ENCODE data around the gene LAMC1.

LAMC1 gene

DNA sequence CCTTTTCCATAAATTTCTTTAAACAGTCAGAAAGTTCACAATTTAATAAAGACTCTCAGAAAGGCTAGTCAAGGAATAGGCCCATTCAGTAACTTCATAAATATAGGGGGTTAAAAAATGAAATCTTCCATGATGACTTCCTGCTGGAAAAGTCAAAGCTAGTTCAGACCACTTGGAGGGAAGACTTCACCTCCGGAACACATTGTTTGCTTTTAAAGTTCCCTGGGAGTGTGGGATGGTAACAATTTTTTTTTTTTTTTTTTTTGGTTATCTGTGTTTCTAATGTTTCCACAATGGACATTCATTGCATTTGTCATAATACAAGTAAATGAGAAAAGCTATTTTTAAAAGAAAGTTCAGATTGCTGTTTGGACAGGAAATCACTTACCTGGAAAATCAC lies 144.5 kb downstream of the LAMC1 start:
- Histone ChIP-seq H3K27me3 (replicated peaks in 2 of 5; ENCODE audit: control insufficient read depth in 4 of 5, insufficient read depth in 5 of 5, low read length in 4 of 5) (no peaks in the 10 kb centered on the region), H3K9me3 (ENCODE audit: control extremely low read depth in 1 of 5, control insufficient read depth in 4 of 5, insufficient read depth in 2 of 5, low read depth in 1 of 5, low read length in 4 of 5) (no peaks in the 10 kb centered on the region), H3K36me3 (ENCODE audit: control insufficient read depth in 4 of 4, insufficient read depth in 4 of 4, low read length in 3 of 4) (no peaks in the 10 kb centered on the region), H3K4me1 (ENCODE audit: control extremely low read depth in 1 of 4, control insufficient read depth in 4 of 4, insufficient read depth in 4 of 4, low read length in 3 of 4) (no peaks in the 10 kb centered on the region), H3K27ac (ENCODE audit: insufficient read depth in 1 of 2, low read depth in 1 of 2, low read length in 2 of 2, poor library complexity in 1 of 2, severe bottlenecking in 2 of 2) (no peak overlapping the region), H3K4me3 (ENCODE audit: control insufficient read depth in 1 of 7, extremely low read depth in 1 of 7, insufficient read depth in 4 of 7, low read depth in 2 of 7, low read length in 6 of 7) (no peak overlapping the region)
- POLR2A ChIA-PET, result no interaction called here
- CTCF ChIA-PET, result no interaction called here
- no peak for DNase-seq
- WGBS (ENCODE audit: insufficient coverage), result no CpG with 5 or more reads among the region's 1 CpG

DNA sequence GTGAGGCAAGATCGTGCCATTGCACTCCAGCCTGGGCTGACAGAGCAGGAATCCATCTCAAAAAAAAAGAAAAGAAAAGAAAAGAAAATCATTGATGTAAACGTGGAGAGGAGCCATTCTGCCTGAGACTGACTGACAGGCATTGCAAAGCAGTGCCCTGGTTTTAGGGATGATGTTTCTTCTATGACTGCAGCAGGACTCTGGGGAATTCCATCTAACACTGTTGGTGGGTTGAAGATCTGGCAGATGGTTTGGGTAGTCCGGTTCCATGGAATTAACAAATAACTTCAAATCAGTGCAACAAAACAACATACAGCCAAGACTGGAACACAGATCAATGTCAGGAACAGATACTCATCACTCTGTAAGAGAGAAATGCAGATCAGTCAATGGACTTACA lies 145.1 kb downstream of the LAMC1 start:
- POLR2A ChIA-PET, result no interaction called here
- Histone ChIP-seq H3K9me3 (ENCODE audit: control extremely low read depth in 1 of 5, control insufficient read depth in 4 of 5, insufficient read depth in 2 of 5, low read depth in 1 of 5, low read length in 4 of 5) (no peaks in the 10 kb centered on the region), H3K36me3 (ENCODE audit: control insufficient read depth in 4 of 4, insufficient read depth in 4 of 4, low read length in 3 of 4) (no peaks in the 10 kb centered on the region), H3K27me3 (replicated peaks in 2 of 5; ENCODE audit: control insufficient read depth in 4 of 5, insufficient read depth in 5 of 5, low read length in 4 of 5) (no peaks in the 10 kb centered on the region), H3K4me1 (ENCODE audit: control extremely low read depth in 1 of 4, control insufficient read depth in 4 of 4, insufficient read depth in 4 of 4, low read length in 3 of 4) (no peaks in the 10 kb centered on the region), H3K27ac (ENCODE audit: insufficient read depth in 1 of 2, low read depth in 1 of 2, low read length in 2 of 2, poor library complexity in 1 of 2, severe bottlenecking in 2 of 2) (no peak overlapping the region), H3K4me3 (ENCODE audit: control insufficient read depth in 1 of 7, extremely low read depth in 1 of 7, insufficient read depth in 4 of 7, low read depth in 2 of 7, low read length in 6 of 7) (no peak overlapping the region)
- DNase-seq, result no peak
- WGBS (ENCODE audit: insufficient coverage), result 92% methylated on average over 2 of the region's 3 CpGs
- CTCF ChIA-PET, result no interaction called here

DNA sequence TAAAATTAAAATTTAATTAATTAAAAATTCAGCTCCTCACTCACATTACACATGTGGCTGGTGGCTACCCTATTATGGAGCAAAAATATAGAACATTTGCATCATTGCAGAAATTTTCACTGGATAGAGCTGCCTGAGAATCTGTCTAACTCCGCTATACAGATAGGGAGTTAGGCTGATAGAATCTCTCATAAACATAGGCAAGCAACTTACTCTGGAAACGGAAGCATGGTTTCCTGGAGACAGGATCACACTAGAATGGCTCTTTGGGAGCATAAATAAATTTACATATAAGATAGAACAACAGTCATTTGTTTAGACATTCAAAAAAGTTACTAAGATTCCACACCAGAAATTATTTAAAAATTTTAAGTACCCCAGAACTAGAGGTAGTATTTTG lies 150.6 kb downstream of the LAMC1 start:
- no peaks in the 10 kb centered on the region for H3K9me3 ChIP-seq (ENCODE audit: control extremely low read depth in 1 of 5, control insufficient read depth in 4 of 5, insufficient read depth in 2 of 5, low read depth in 1 of 5, low read length in 4 of 5)
- no peaks in the 10 kb centered on the region for H3K36me3 ChIP-seq (ENCODE audit: control insufficient read depth in 4 of 4, insufficient read depth in 4 of 4, low read length in 3 of 4)
- DNase-seq, result no peak
- H3K4me1 ChIP-seq (ENCODE audit: control extremely low read depth in 1 of 4, control insufficient read depth in 4 of 4, insufficient read depth in 4 of 4, low read length in 3 of 4), result no peaks in the 10 kb centered on the region
- H3K4me3 ChIP-seq (ENCODE audit: control insufficient read depth in 1 of 7, extremely low read depth in 1 of 7, insufficient read depth in 4 of 7, low read depth in 2 of 7, low read length in 6 of 7), result no peak overlapping the region
- WGBS (ENCODE audit: insufficient coverage), result 83% methylated on average over 1 of the region's 2 CpGs
- no peak overlapping the region for H3K27ac ChIP-seq (ENCODE audit: insufficient read depth in 1 of 2, low read depth in 1 of 2, low read length in 2 of 2, poor library complexity in 1 of 2, severe bottlenecking in 2 of 2)
- no peaks in the 10 kb centered on the region for H3K27me3 ChIP-seq (replicated peaks in 2 of 5; ENCODE audit: control insufficient read depth in 4 of 5, insufficient read depth in 5 of 5, low read length in 4 of 5)
- ChIA-PET CTCF (no interaction called here), POLR2A (no interaction called here)

DNA sequence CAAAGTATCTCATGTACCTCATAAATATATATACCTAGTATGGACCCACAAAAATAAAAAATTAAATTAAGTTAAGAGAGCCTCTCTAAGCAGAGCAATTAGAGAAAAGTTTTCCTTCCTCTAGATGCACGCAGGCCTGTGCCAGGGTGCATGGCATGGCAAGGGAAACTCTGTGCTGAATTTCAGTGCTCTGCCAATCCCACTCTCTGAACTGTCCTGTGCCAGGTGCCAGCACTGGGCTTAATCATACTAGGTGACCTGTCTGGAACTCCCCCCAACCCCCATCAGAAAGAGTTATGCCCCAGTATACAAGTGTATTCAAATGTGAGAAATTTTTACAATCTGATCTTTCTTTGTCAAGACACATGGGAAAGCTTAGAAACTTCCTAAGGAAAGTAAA lies 152.4 kb downstream of the LAMC1 start:
- Histone ChIP-seq H3K4me1 (ENCODE audit: control extremely low read depth in 1 of 4, control insufficient read depth in 4 of 4, insufficient read depth in 4 of 4, low read length in 3 of 4) (peaks cover 0 to 4% (median 0%) of the 10 kb centered on the region in 4 experiments), H3K27ac (ENCODE audit: insufficient read depth in 1 of 2, low read depth in 1 of 2, low read length in 2 of 2, poor library complexity in 1 of 2, severe bottlenecking in 2 of 2) (no peak overlapping the region), H3K27me3 (replicated peaks in 2 of 5; ENCODE audit: control insufficient read depth in 4 of 5, insufficient read depth in 5 of 5, low read length in 4 of 5) (no peaks in the 10 kb centered on the region), H3K36me3 (ENCODE audit: control insufficient read depth in 4 of 4, insufficient read depth in 4 of 4, low read length in 3 of 4) (no peaks in the 10 kb centered on the region), H3K4me3 (ENCODE audit: control insufficient read depth in 1 of 7, extremely low read depth in 1 of 7, insufficient read depth in 4 of 7, low read depth in 2 of 7, low read length in 6 of 7) (no peak overlapping the region), H3K9me3 (ENCODE audit: control extremely low read depth in 1 of 5, control insufficient read depth in 4 of 5, insufficient read depth in 2 of 5, low read depth in 1 of 5, low read length in 4 of 5) (no peaks in the 10 kb centered on the region)
- ChIA-PET CTCF (no interaction called here), POLR2A (no interaction called here)
- no peak for DNase-seq
- 100% methylated on average over 1 of the region's 1 CpG for WGBS (ENCODE audit: insufficient coverage)

DNA sequence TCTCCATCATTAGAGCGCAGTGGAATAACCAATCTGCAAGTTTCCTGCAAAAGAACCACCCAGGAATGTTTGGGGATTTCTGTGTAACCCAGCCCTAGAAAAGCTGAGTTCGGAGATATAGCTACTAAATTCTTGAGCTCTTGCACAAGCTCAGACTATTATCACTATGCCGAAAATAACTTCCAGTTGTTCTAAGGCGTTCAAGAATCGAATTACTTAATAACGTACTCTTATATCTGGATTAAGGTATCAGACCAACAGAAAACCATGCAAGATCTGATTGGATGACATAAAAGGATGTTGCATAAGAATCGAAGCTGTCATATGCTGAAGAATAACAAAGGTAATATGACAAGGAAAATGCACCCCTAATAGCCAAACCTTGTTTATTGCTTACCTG lies 155.3 kb downstream of the LAMC1 start:
- H3K4me3 ChIP-seq (ENCODE audit: control insufficient read depth in 1 of 7, extremely low read depth in 1 of 7, insufficient read depth in 4 of 7, low read depth in 2 of 7, low read length in 6 of 7), result no peak overlapping the region
- WGBS (ENCODE audit: insufficient coverage), result 88% methylated on average over 4 of the region's 7 CpGs

DNA sequence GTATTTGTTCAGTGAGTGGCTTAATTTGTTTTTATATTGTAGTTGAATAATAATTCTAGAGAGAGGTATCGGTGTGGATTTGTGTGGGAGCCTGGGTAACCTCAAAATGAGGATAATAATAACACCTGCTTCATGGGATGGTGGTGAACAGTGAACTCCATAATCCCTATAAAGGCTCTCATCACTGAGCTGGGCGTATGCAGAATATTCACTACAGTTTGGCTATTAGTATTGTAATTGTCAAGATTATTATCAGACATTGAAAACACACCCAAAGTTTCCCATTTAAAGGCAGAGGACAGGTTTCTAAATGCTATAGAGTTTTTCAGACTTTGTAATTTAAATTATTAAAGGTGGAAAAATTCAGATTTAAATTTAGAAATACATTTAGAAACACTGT lies 155.8 kb downstream of the LAMC1 start:
- H3K27ac ChIP-seq (ENCODE audit: insufficient read depth in 1 of 2, low read depth in 1 of 2, low read length in 2 of 2, poor library complexity in 1 of 2, severe bottlenecking in 2 of 2), result no peak overlapping the region
- no peak for DNase-seq
- H3K36me3 ChIP-seq (ENCODE audit: control insufficient read depth in 4 of 4, insufficient read depth in 4 of 4, low read length in 3 of 4), result no peaks in the 10 kb centered on the region
- ChIA-PET POLR2A (no interaction called here), CTCF (interaction anchor here (0.6 kb wide), 2 partner anchors 9 to 97 kb away, joined by 3 read pairs; no protein-coding TSS in a partner anchor)
- no peak overlapping the region for H3K4me3 ChIP-seq (ENCODE audit: control insufficient read depth in 1 of 7, extremely low read depth in 1 of 7, insufficient read depth in 4 of 7, low read depth in 2 of 7, low read length in 6 of 7)
- no CpG with 5 or more reads among the region's 2 CpGs for WGBS (ENCODE audit: insufficient coverage)
- H3K9me3 ChIP-seq (ENCODE audit: control extremely low read depth in 1 of 5, control insufficient read depth in 4 of 5, insufficient read depth in 2 of 5, low read depth in 1 of 5, low read length in 4 of 5), result no peaks in the 10 kb centered on the region
- H3K4me1 ChIP-seq (ENCODE audit: control extremely low read depth in 1 of 4, control insufficient read depth in 4 of 4, insufficient read depth in 4 of 4, low read length in 3 of 4), result peaks cover 0 to 4% (median 0%) of the 10 kb centered on the region in 4 experiments
- no peaks in the 10 kb centered on the region for H3K27me3 ChIP-seq (replicated peaks in 2 of 5; ENCODE audit: control insufficient read depth in 4 of 5, insufficient read depth in 5 of 5, low read length in 4 of 5)

More for the DNA sequence above, 155.3 kb downstream of the LAMC1 start:
- no peak overlapping the region for H3K27ac ChIP-seq (ENCODE audit: insufficient read depth in 1 of 2, low read depth in 1 of 2, low read length in 2 of 2, poor library complexity in 1 of 2, severe bottlenecking in 2 of 2)
- POLR2A ChIA-PET, result no interaction called here
- no peaks in the 10 kb centered on the region for H3K36me3 ChIP-seq (ENCODE audit: control insufficient read depth in 4 of 4, insufficient read depth in 4 of 4, low read length in 3 of 4)
- no peaks in the 10 kb centered on the region for H3K27me3 ChIP-seq (replicated peaks in 2 of 5; ENCODE audit: control insufficient read depth in 4 of 5, insufficient read depth in 5 of 5, low read length in 4 of 5)
- no peak for DNase-seq
- H3K9me3 ChIP-seq (ENCODE audit: control extremely low read depth in 1 of 5, control insufficient read depth in 4 of 5, insufficient read depth in 2 of 5, low read depth in 1 of 5, low read length in 4 of 5), result no peaks in the 10 kb centered on the region
- CTCF ChIA-PET, result no interaction called here
- peaks cover 0 to 4% (median 0%) of the 10 kb centered on the region in 4 experiments for H3K4me1 ChIP-seq (ENCODE audit: control extremely low read depth in 1 of 4, control insufficient read depth in 4 of 4, insufficient read depth in 4 of 4, low read length in 3 of 4)

DNA sequence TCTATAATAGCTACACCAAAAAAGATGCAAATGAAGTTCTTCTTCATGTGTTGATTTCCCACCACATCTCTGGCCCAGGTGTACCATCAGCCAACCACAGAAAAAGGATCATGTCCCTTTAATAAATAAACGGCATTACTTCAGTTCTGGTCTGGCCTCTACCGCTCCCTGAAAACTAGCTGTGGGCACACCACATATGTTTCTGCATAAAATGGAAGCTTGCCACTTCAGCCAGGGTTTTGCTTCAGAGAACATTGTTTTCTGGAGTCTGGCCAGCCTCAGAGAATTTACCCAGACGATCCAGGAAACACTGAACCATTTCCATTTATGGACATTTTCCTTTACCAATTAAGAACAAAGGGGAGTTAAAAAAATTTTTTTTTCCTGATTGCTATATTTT lies 157.0 kb downstream of the LAMC1 start:
- 33% methylated on average over 2 of the region's 3 CpGs for WGBS (ENCODE audit: insufficient coverage)
- POLR2A ChIA-PET, result no interaction called here
- Histone ChIP-seq H3K27me3 (replicated peaks in 2 of 5; ENCODE audit: control insufficient read depth in 4 of 5, insufficient read depth in 5 of 5, low read length in 4 of 5) (peaks cover 0 to under 1% (median 0%) of the 10 kb centered on the region in 5 experiments), H3K36me3 (ENCODE audit: control insufficient read depth in 4 of 4, insufficient read depth in 4 of 4, low read length in 3 of 4) (no peaks in the 10 kb centered on the region), H3K4me1 (ENCODE audit: control extremely low read depth in 1 of 4, control insufficient read depth in 4 of 4, insufficient read depth in 4 of 4, low read length in 3 of 4) (peaks cover 0 to 4% (median 0%) of the 10 kb centered on the region in 4 experiments), H3K27ac (ENCODE audit: insufficient read depth in 1 of 2, low read depth in 1 of 2, low read length in 2 of 2, poor library complexity in 1 of 2, severe bottlenecking in 2 of 2) (no peak overlapping the region), H3K9me3 (ENCODE audit: control extremely low read depth in 1 of 5, control insufficient read depth in 4 of 5, insufficient read depth in 2 of 5, low read depth in 1 of 5, low read length in 4 of 5) (no peaks in the 10 kb centered on the region), H3K4me3 (ENCODE audit: control insufficient read depth in 1 of 7, extremely low read depth in 1 of 7, insufficient read depth in 4 of 7, low read depth in 2 of 7, low read length in 6 of 7) (no peak overlapping the region)
- DNase-seq, result peak in 2 of 3 donors; percentile 6 to 22
- CTCF ChIA-PET, result no interaction called here
